Loucy (cell line): ENCODE measurements around the gene TSFM.

Experiments
- H2AFZ ChIP-seq: fragments of 200-600 bp; sonication (generic); 2 replicates; pipeline ENCODE4 v1.6.0; 2016; ENCODE audit warnings: antibody characterized with exemption, mild to moderate bottlenecking, low read length, moderate library complexity
- H3F3A ChIP-seq: fragments of 200-600 bp; 2 replicates; pipeline ENCODE4 v1.6.0; 2016; ENCODE audit warnings: antibody characterized with exemption, low read depth, mild to moderate bottlenecking
- H3K27me3 ChIP-seq: fragments of 200-600 bp; sonication (generic); 2 replicates; pipeline ENCODE4 v1.6.1; 2014; ENCODE audit warnings: low read length, mild to moderate bottlenecking; ENCODE audit not compliant: insufficient read depth, poor library complexity, severe bottlenecking
- H3K36me3 ChIP-seq: fragments of 200-600 bp; sonication (generic); 2 replicates; pipeline ENCODE4 v1.6.1; 2016; ENCODE audit warnings: low read length; ENCODE audit not compliant: insufficient read depth
- H3K4me1 ChIP-seq: fragments of 200-600 bp; sonication (generic); 2 replicates; pipeline ENCODE4 v1.5.1; 2014; ENCODE audit warnings: low read length, mild to moderate bottlenecking; ENCODE audit not compliant: insufficient read depth, poor library complexity, severe bottlenecking
- H3K4me2 ChIP-seq: fragments of 200-600 bp; sonication (generic); 2 replicates; pipeline ENCODE4 v1.6.0; 2014; ENCODE audit warnings: antibody characterized with exemption, low read length, low read depth, mild to moderate bottlenecking; ENCODE audit not compliant: poor library complexity, severe bottlenecking
- H3K4me3 ChIP-seq: fragments of 200-600 bp; sonication (generic); 2 replicates; pipeline ENCODE4 v1.5.1; 2014; ENCODE audit warnings: low read length, mild to moderate bottlenecking, mixed read lengths; ENCODE audit not compliant: poor library complexity, severe bottlenecking
- H3K79me2 ChIP-seq: fragments of 200-600 bp; sonication (generic); 2 replicates; pipeline ENCODE4 v1.6.1; 2014; ENCODE audit warnings: low read length; ENCODE audit not compliant: insufficient read depth
- H3K9ac ChIP-seq: fragments of 200-600 bp; sonication (generic); 2 replicates; pipeline ENCODE4 v1.6.0; 2014; ENCODE audit warnings: mild to moderate bottlenecking, low read depth, low read length, moderate library complexity; ENCODE audit not compliant: poor library complexity, severe bottlenecking
- H3K9me2 ChIP-seq: fragments of 200-600 bp; sonication (generic); replicated peaks from 2 replicates; pipeline ENCODE4 v1.6.1; 2016; ENCODE audit warnings: low read depth, low read length, mixed read lengths
- H3K9me3 ChIP-seq: fragments of 200-600 bp; sonication (generic); 2 replicates; pipeline ENCODE4 v1.6.1; 2014; ENCODE audit warnings: mild to moderate bottlenecking, antibody characterized with exemption, low read length, low read depth; ENCODE audit not compliant: insufficient read depth
- H4K20me1 ChIP-seq: fragments of 200-600 bp; sonication (generic); 2 replicates; pipeline ENCODE4 v1.6.0; 2014; ENCODE audit warnings: antibody characterized with exemption, low read length, mild to moderate bottlenecking; ENCODE audit not compliant: insufficient read depth, poor library complexity, severe bottlenecking
- EZH2phosphoT487 ChIP-seq: fragments of 200-600 bp; IDR thresholded peaks from 2 replicates; pipeline ENCODE4 v1.6.1; 2018; ENCODE audit warnings: antibody characterized with exemption, mild to moderate bottlenecking, moderate library complexity, borderline replicate concordance
- TF ChIP-seq, protein P1 (sequence below): fragments of 200-600 bp; sonication (generic); conservative IDR thresholded peaks from 2 replicates; pipeline ENCODE4 v1.5.1; 2014; ENCODE audit warnings: mild to moderate bottlenecking, antibody characterized with exemption, low read length

TSFM gene

DNA sequence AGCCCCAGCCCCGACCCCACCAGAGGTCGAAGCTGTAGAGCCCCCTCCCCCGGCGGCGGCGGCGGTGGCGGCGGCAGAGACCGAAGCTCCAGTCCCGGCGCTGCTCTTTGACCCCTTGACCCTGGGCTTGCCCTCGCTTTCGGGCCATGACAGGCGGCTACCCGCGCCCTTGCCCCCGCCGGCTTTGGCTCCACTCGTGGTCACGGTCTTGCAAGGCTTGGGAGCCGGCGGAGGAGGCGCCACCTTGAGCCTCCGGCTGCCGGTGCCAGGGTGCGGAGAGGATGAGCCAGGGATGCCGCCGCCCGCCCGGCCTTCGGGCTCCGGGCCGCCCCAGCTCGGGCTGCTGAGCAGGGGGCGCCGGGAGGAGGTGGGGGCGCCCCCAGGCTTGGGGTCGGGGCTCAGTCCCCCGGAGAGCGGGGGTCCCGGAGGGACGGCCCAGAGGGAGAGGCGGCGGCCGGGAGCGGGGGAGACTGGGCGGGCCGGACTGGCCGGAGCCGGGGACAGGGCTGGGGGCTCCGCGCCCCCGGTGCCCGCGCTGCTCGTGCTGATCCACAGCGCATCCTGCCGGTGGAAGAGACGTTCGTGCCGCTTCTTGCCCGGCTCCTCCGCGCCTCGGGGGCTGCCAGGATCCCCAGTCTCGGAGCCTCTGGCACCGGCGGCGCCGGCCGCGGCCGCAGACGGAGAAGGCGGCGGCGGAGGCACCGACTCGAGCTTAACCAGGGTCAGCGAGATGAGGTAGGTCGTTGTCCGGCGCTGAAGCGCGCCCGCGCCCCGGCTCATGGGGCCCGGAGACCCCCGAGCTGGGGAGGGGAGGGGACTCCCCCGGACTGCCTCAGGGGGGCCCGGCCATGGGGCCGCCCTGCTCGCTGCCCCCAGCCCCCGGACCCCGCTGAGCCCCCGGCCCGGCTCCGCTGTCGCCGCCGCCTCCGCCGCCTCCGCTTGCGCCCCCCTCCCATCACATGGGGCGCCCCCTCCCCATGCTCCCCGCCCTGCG, 44.8 kb upstream of the TSFM start:
- Histone ChIP-seq H3K9ac (no peak overlapping the region), H3K9me2 (no peaks in the 10 kb centered on the region), H3K79me2 (peaks cover 71% of the 10 kb centered on the region), H3F3A (no peaks in the 10 kb centered on the region), H3K36me3 (peaks cover 25% of the 10 kb centered on the region; the same call in 1 of the 2 replicates), H3K4me3 (no peak overlapping the region), H3K4me2 (no peak overlapping the region), H2AFZ (no peak overlapping the region), H3K9me3 (no peaks in the 10 kb centered on the region), H3K27me3 (no peaks in the 10 kb centered on the region), H3K4me1 (peaks cover 27% of the 10 kb centered on the region), H4K20me1 (peaks cover 48% of the 10 kb centered on the region)
- TF ChIP-seq, protein P1, sequence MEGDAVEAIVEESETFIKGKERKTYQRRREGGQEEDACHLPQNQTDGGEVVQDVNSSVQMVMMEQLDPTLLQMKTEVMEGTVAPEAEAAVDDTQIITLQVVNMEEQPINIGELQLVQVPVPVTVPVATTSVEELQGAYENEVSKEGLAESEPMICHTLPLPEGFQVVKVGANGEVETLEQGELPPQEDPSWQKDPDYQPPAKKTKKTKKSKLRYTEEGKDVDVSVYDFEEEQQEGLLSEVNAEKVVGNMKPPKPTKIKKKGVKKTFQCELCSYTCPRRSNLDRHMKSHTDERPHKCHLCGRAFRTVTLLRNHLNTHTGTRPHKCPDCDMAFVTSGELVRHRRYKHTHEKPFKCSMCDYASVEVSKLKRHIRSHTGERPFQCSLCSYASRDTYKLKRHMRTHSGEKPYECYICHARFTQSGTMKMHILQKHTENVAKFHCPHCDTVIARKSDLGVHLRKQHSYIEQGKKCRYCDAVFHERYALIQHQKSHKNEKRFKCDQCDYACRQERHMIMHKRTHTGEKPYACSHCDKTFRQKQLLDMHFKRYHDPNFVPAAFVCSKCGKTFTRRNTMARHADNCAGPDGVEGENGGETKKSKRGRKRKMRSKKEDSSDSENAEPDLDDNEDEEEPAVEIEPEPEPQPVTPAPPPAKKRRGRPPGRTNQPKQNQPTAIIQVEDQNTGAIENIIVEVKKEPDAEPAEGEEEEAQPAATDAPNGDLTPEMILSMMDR: no peak
- no peak for TF ChIP-seq EZH2phosphoT487

DNA sequence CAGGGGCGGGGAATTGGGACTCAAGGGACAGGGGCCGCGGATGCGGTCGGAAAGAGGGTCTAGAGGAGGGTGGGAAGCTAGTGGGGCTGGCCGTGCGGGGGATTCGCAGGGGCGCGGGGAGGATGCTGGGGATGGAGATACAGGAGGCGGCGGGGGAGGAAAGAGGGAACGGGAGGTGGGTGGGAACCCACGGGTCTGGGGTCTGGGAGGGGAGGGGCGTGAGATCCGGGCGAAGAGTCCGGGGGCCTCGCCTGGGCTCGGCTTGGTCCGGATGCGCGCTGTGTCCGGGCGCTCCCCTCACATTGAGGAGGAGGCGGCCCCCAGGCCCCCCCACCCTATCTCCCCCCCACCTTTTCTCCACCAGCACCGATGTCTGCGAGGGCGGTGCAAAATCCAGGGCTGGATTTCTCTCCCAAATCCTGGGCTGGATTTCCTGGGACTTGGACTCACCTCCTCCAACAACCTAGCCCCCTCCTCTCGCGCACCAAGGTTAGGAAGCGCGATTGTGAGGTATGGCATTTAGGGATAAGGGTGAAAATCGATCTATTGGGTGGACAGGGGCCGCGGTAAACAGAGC, 43.8 kb upstream of the TSFM start, which contains the start of gene AGAP2:
TSS of gene AGAP2 (minus strand) at position 82 of the 577 bp plus-strand sequence. CDS start 496 bp downstream, outside the sequence.
- peaks cover 15% of the 10 kb centered on the region; the same call in 1 of the 2 replicates for H3K36me3 ChIP-seq
- H3K4me2 ChIP-seq: peak within 1 kb of the TSS; percentile 95
- no peaks in the 10 kb centered on the region for H3K9me3 ChIP-seq
- H4K20me1 ChIP-seq: peaks cover 48% of the 10 kb centered on the region
- H3K27me3 ChIP-seq: no peaks in the 10 kb centered on the region
- no peak within 1 kb of the TSS for H2AFZ ChIP-seq
- H3K4me1 ChIP-seq: peaks cover 29% of the 10 kb centered on the region
- peak within 1 kb of the TSS; percentile 75 for H3K9ac ChIP-seq
- peaks cover 71% of the 10 kb centered on the region for H3K79me2 ChIP-seq
- H3K4me3 ChIP-seq: peak within 1 kb of the TSS; percentile 80
- no peaks in the 10 kb centered on the region for H3K9me2 ChIP-seq
- TF ChIP-seq EZH2phosphoT487: no peak
- TF ChIP-seq, protein P1: no peak
- no peaks in the 10 kb centered on the region for H3F3A ChIP-seq

DNA sequence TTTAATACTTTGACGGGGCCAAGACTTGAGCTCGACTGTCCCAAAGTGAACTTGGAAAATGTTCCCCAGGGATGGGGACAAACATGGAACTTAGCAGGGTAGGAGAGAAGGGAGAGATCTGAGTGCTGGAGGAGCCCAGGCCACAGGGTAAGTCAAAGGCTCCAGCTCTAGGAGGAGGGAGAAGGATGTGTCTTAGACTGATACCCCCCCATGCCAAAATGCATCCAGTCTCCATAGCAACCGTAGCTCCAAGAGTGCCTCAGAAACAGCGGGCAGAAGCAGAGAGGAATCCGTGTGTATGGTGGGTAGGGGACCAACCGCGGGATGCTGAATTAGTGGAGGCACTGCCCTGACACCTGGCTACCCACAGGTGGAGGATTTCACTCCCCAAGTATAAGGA, 43.2 kb upstream of the TSFM start:
- H3K9ac ChIP-seq: peak overlapping the region; percentile 75

More for the DNA sequence above, 43.2 kb upstream of the TSFM start:
- Histone ChIP-seq H3K79me2 (peaks cover 71% of the 10 kb centered on the region), H3K36me3 (peaks cover 9% of the 10 kb centered on the region; the same call in 1 of the 2 replicates), H4K20me1 (peaks cover 48% of the 10 kb centered on the region), H3K4me2 (peak overlapping the region; percentile 95), H3K9me2 (no peaks in the 10 kb centered on the region), H3K4me1 (peaks cover 29% of the 10 kb centered on the region), H3K9me3 (no peaks in the 10 kb centered on the region), H3K27me3 (no peaks in the 10 kb centered on the region), H2AFZ (no peak overlapping the region), H3F3A (no peaks in the 10 kb centered on the region), H3K4me3 (peak overlapping the region; percentile 80)
- no peak for TF ChIP-seq EZH2phosphoT487
- TF ChIP-seq, protein P1: no peak
